ENCODE data around the gene CPHXL. TPM values are rescaled to one million over a fixed set of nuclear protein-coding genes. Genes with fewer than 3 reads are reported as not detected.

The CPHXL gene
- total and polyA plus RNA-seq, 2 donors from 2014 or later = not detected

DNA sequence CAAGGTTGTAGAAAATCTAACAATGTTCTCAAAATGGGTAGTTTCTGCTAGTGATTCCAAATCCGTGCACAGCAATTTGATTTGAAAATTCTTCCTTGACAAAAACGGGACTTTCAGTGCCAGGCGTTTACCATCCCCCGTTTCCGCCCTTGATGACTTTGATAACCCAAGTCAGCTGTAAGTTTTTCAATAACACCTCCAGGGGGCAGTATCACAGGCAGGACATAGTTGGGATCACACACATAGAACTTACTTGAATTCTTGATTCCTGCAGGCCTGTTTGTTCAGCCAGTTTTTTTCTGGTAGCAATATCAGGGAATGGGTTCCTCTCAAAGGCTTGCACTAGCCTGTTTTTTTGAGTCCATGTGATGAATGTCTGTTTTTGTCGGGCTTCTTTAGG is 30.6 kb downstream of the CPHXL start:
- H3K9ac ChIP-seq (ENCODE audit: low read length in 3 of 3) = no peak overlapping the region
- H3K9me3 ChIP-seq (ENCODE audit: control insufficient read depth in 2 of 3, insufficient read depth in 1 of 3, low read length in 3 of 3) = no peaks in the 10 kb centered on the region
- intact Hi-C loops (cut with DNase I) = no loop called here
- no peak for FAIRE-seq
- H3K4me3 ChIP-seq (ENCODE audit: low read length in 3 of 3) = no peak overlapping the region
- no peaks in the 10 kb centered on the region for H3K4me1 ChIP-seq (ENCODE audit: control insufficient read depth in 2 of 3, insufficient read depth in 2 of 3, low read depth in 1 of 3, low read length in 3 of 3)
- no peaks in the 10 kb centered on the region for H3K27me3 ChIP-seq (ENCODE audit: control insufficient read depth, insufficient read depth, low read length)
- no peak for DNase-seq
- no peak overlapping the region for H3K27ac ChIP-seq (ENCODE audit: low read depth in 2 of 2, low read length in 2 of 2)
- TF ChIP-seq, protein P1, sequence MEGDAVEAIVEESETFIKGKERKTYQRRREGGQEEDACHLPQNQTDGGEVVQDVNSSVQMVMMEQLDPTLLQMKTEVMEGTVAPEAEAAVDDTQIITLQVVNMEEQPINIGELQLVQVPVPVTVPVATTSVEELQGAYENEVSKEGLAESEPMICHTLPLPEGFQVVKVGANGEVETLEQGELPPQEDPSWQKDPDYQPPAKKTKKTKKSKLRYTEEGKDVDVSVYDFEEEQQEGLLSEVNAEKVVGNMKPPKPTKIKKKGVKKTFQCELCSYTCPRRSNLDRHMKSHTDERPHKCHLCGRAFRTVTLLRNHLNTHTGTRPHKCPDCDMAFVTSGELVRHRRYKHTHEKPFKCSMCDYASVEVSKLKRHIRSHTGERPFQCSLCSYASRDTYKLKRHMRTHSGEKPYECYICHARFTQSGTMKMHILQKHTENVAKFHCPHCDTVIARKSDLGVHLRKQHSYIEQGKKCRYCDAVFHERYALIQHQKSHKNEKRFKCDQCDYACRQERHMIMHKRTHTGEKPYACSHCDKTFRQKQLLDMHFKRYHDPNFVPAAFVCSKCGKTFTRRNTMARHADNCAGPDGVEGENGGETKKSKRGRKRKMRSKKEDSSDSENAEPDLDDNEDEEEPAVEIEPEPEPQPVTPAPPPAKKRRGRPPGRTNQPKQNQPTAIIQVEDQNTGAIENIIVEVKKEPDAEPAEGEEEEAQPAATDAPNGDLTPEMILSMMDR (IDR thresholded peaks at IDR 0.05; ENCODE audit: borderline replicate concordance, extremely low read depth, insufficient read depth) = no peak
- H3K36me3 ChIP-seq (ENCODE audit: control insufficient read depth in 2 of 3, insufficient read depth in 3 of 3, low read length in 3 of 3) = no peaks in the 10 kb centered on the region

DNA sequence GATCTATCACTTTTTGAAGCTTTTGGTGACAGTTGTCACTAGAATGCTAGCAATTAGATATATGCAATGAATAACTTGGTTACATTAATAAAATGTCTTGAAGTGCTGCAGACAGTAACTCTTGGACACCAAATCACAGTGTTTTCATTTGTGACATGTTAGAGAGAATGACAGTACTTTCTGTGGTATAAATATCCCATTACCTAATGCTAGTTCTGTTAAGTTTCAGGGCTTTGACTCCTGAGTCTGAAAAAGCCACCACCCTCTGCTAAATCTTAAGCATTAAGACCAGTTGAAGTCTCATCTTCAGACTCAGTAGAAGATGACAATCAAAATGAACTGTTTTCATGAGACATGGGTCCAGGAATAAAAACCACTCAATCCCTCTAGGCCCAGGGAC is 38.9 kb downstream of the CPHXL start:
- Histone ChIP-seq H3K27me3 (ENCODE audit: control insufficient read depth, insufficient read depth, low read length) (no peaks in the 10 kb centered on the region), H3K36me3 (ENCODE audit: control insufficient read depth in 2 of 3, insufficient read depth in 3 of 3, low read length in 3 of 3) (no peaks in the 10 kb centered on the region), H3K27ac (ENCODE audit: low read depth in 2 of 2, low read length in 2 of 2) (no peak overlapping the region), H3K9me3 (ENCODE audit: control insufficient read depth in 2 of 3, insufficient read depth in 1 of 3, low read length in 3 of 3) (no peaks in the 10 kb centered on the region), H3K4me3 (ENCODE audit: low read length in 3 of 3) (no peak overlapping the region), H3K4me1 (ENCODE audit: control insufficient read depth in 2 of 3, insufficient read depth in 2 of 3, low read depth in 1 of 3, low read length in 3 of 3) (no peaks in the 10 kb centered on the region), H3K9ac (ENCODE audit: low read length in 3 of 3) (no peak overlapping the region)
- intact Hi-C loops (cut with DNase I) = no loop called here
- TF ChIP-seq, protein P1 (IDR thresholded peaks at IDR 0.05; ENCODE audit: borderline replicate concordance, extremely low read depth, insufficient read depth) = no peak
- FAIRE-seq (no peak), DNase-seq (no peak)

DNA sequence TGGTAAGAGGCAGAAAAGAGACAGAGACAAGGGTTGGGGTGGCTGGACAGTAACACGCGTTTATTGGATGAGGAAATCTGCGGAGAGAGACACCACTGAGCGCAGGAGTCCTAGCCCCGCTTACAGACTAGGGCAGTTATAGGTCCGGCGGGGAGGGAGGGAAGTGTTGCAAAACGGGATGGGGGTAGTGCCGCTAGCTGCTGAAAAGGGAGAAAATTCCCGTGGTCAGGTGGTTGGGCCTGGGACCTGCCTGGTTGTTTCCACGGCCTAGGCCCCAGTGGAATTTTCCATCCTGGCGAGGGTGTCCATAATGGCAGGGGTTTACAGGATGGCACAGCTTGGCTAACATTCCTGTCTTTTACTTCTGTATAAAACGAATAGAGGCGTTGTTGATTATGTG is 44.0 kb downstream of the CPHXL start:
- no peak overlapping the region for H3K27ac ChIP-seq (ENCODE audit: low read depth in 2 of 2, low read length in 2 of 2)

More for the DNA sequence above, 44.0 kb downstream of the CPHXL start:
- Histone ChIP-seq H3K9ac (ENCODE audit: low read length in 3 of 3) (no peak overlapping the region), H3K27me3 (ENCODE audit: control insufficient read depth, insufficient read depth, low read length) (no peaks in the 10 kb centered on the region), H3K4me1 (ENCODE audit: control insufficient read depth in 2 of 3, insufficient read depth in 2 of 3, low read depth in 1 of 3, low read length in 3 of 3) (no peaks in the 10 kb centered on the region), H3K36me3 (ENCODE audit: control insufficient read depth in 2 of 3, insufficient read depth in 3 of 3, low read length in 3 of 3) (no peaks in the 10 kb centered on the region), H3K9me3 (ENCODE audit: control insufficient read depth in 2 of 3, insufficient read depth in 1 of 3, low read length in 3 of 3) (no peaks in the 10 kb centered on the region), H3K4me3 (ENCODE audit: low read length in 3 of 3) (no peak overlapping the region)
- DNase-seq (no peak), FAIRE-seq (no peak)
- intact Hi-C loops (cut with DNase I) = no loop called here
- TF ChIP-seq, protein P1 (IDR thresholded peaks at IDR 0.05; ENCODE audit: borderline replicate concordance, extremely low read depth, insufficient read depth) = no peak
